Glutamatergic neuron (in vitro differentiated cells): ENCODE data around the gene SERPING1. TPM values are rescaled to one million over a fixed set of nuclear protein-coding genes. Genes with fewer than 3 reads are reported as not detected.

Experiments
- DNase-seq: peaks from one replicate; pipeline ENCODE4 v3.0.0; 2022
- H3K27ac Mint-ChIP-seq: one replicate; pipeline ENCODE4 v1.8.0; 2020; ENCODE audit warnings: mild to moderate bottlenecking, mixed read lengths, inconsistent platforms; ENCODE audit not compliant: unreplicated experiment
- H3K27me3 Mint-ChIP-seq: one replicate; pipeline ENCODE4 v1.8.0; 2020; ENCODE audit warnings: mild to moderate bottlenecking, moderate library complexity, mixed read lengths, inconsistent platforms; ENCODE audit not compliant: unreplicated experiment
- H3K36me3 Mint-ChIP-seq: one replicate; pipeline ENCODE4 v1.8.0; 2020; ENCODE audit warnings: mild to moderate bottlenecking, mixed read lengths, inconsistent platforms; ENCODE audit not compliant: unreplicated experiment
- H3K4me1 Mint-ChIP-seq: one replicate; pipeline ENCODE4 v1.8.0; 2020; ENCODE audit warnings: mild to moderate bottlenecking, low read depth, mixed read lengths, inconsistent platforms; ENCODE audit not compliant: unreplicated experiment
- H3K4me3 Mint-ChIP-seq: one replicate; pipeline ENCODE4 v1.8.0; 2020; ENCODE audit warnings: mild to moderate bottlenecking, mixed read lengths, inconsistent platforms; ENCODE audit not compliant: unreplicated experiment
- H3K9me3 Mint-ChIP-seq: one replicate; pipeline ENCODE4 v1.8.0; 2020; ENCODE audit warnings: mild to moderate bottlenecking, moderate library complexity, mixed read lengths, inconsistent platforms; ENCODE audit not compliant: unreplicated experiment
- total RNA-seq: library from RNA; stranded (reverse); fragmentation: NEBNext Ultra II Directional; extraction: Animal tissue kit (Norgen Biotek cat#: 25700); gene quantifications from one replicate; pipeline ENCODE4 v1.2.1, GENCODE V29; 2021; ENCODE audit not compliant: unreplicated experiment
- TF ChIP-seq, protein P1 (sequence below): fragments of 200-600 bp; sonication (generic); IDR thresholded peaks from one replicate; pipeline ENCODE4 v1.5.0; 2021; ENCODE audit not compliant: partially characterized antibody, unreplicated experiment

SERPING1 gene
- total RNA-seq, 1 donor from 2014 or later, result 46.1 TPM

DNA sequence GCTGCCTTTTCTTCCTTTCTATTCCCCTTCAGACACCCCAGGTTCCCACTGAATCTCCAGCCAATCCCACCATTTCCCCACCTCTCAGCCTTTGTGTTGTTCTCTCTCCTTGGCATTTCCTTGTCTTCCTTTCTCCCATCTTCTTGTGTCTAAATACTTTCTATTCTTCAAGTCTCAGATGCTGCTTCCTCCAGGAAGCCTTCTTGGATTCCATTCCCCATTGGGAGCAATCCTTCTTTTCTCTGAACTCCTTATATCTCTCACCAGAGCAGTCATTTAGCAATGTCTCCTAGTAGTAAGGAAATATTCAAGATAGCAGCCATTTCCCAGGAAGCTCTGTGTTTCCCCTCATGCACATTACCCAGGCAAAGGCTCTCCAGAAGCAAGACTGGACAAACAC lies 36.8 kb downstream of the SERPING1 start:
- TF ChIP-seq, protein P1, sequence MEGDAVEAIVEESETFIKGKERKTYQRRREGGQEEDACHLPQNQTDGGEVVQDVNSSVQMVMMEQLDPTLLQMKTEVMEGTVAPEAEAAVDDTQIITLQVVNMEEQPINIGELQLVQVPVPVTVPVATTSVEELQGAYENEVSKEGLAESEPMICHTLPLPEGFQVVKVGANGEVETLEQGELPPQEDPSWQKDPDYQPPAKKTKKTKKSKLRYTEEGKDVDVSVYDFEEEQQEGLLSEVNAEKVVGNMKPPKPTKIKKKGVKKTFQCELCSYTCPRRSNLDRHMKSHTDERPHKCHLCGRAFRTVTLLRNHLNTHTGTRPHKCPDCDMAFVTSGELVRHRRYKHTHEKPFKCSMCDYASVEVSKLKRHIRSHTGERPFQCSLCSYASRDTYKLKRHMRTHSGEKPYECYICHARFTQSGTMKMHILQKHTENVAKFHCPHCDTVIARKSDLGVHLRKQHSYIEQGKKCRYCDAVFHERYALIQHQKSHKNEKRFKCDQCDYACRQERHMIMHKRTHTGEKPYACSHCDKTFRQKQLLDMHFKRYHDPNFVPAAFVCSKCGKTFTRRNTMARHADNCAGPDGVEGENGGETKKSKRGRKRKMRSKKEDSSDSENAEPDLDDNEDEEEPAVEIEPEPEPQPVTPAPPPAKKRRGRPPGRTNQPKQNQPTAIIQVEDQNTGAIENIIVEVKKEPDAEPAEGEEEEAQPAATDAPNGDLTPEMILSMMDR, result no peak
- Mint-ChIP-seq H3K4me1 (peaks cover 24% of the 10 kb centered on the region), H3K27me3 (peaks cover 16% of the 10 kb centered on the region), H3K9me3 (peaks cover 13% of the 10 kb centered on the region), H3K27ac (no peak overlapping the region), H3K4me3 (no peak overlapping the region), H3K36me3 (peaks cover 3% of the 10 kb centered on the region)
- no peak for DNase-seq

GRCh38 chr11:57635246-57635645 lies 37.8 kb downstream of the SERPING1 start:
- H3K36me3 Mint-ChIP-seq, result peaks cover 3% of the 10 kb centered on the region
- H3K9me3 Mint-ChIP-seq, result peaks cover 18% of the 10 kb centered on the region
- DNase-seq, result no peak
- no peak overlapping the region for H3K4me3 Mint-ChIP-seq
- TF ChIP-seq, protein P1, result no peak
- peaks cover 18% of the 10 kb centered on the region for H3K4me1 Mint-ChIP-seq
- peaks cover 24% of the 10 kb centered on the region for H3K27me3 Mint-ChIP-seq
- H3K27ac Mint-ChIP-seq, result no peak overlapping the region

- peak overlapping the region; percentile 98 for H3K4me3 Mint-ChIP-seq
- TF ChIP-seq, protein P1, result no peak
- peak; percentile 59 for DNase-seq
- H3K36me3 Mint-ChIP-seq, result no peaks in the 10 kb centered on the region
- H3K9me3 Mint-ChIP-seq, result peaks cover 15% of the 10 kb centered on the region
- H3K27ac Mint-ChIP-seq, result peak overlapping the region; percentile 100
- peaks cover 28% of the 10 kb centered on the region for H3K27me3 Mint-ChIP-seq
- peaks cover 22% of the 10 kb centered on the region for H3K4me1 Mint-ChIP-seq
These were observed 40.1 kb downstream of the SERPING1 start for GRCh38 chr11:57637626-57638004.

GRCh38 chr11:57638005-57638781 lies 40.7 kb downstream of the SERPING1 start:
- Mint-ChIP-seq H3K27me3 (peaks cover 29% of the 10 kb centered on the region), H3K4me1 (peaks cover 25% of the 10 kb centered on the region), H3K36me3 (no peaks in the 10 kb centered on the region), H3K27ac (peak overlapping the region; percentile 100), H3K4me3 (peak overlapping the region; percentile 98), H3K9me3 (peaks cover 15% of the 10 kb centered on the region)
- TF ChIP-seq, protein P1, result no peak
- DNase-seq, result peak; percentile 81

DNA sequence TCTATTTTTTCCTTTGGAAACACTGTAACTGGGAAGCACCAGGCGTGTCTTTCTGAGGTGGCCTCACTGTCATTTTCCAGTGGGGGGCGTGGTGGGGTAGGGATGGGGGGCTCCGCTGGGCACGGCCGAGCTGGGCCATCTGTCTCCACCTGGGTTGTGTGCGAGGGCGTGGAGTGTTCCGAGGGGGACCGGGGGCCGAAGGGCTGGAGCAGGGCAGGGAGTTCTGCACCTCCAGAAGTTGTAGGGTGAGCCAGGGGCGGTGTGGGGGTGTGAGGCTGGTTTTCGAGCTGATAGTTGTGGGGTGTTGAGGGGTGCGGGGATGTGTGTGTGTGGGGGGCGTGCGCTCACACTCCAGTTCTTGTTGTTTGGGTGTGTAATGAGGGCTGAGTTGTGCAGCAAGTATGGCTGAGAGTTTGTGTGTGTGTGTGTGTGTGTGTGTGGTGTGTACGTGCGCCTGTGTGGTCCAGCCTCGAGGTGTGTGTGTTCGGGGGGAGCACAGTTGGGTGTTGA lies 41.4 kb downstream of the SERPING1 start:
- H3K4me1 Mint-ChIP-seq, result peaks cover 32% of the 10 kb centered on the region
- TF ChIP-seq, protein P1, result no peak
- H3K4me3 Mint-ChIP-seq, result peak overlapping the region; percentile 98
- peaks cover 34% of the 10 kb centered on the region for H3K27me3 Mint-ChIP-seq
- H3K36me3 Mint-ChIP-seq, result no peaks in the 10 kb centered on the region
- H3K9me3 Mint-ChIP-seq, result peaks cover 18% of the 10 kb centered on the region
- peak overlapping the region; percentile 100 for H3K27ac Mint-ChIP-seq
- peak; percentile 50 for DNase-seq
